ENCODE data around the gene C1QTNF1. TPM values are rescaled to one million over a fixed set of nuclear protein-coding genes. Genes with fewer than 3 reads are reported as not detected.
A peak's percentile ranks its signal among the peaks of the same experiment; 100 is the strongest.

C1QTNF1 gene
- total RNA-seq, 2 donors from 2014 or later, result 10.4 to 12.1 TPM

- Histone ChIP-seq H3K27me3 (no peaks in the 10 kb centered on the region), H3K4me3 (no peak overlapping the region), H3K4me1 (no peaks in the 10 kb centered on the region), H3K27ac (no peak overlapping the region), H3K9me3 (no peaks in the 10 kb centered on the region), H3K9ac (ENCODE audit: low read depth in 2 of 2, low read length in 2 of 2) (no peak overlapping the region), H3K36me3 (no peaks in the 10 kb centered on the region)
- TF ChIP-seq, protein P1, sequence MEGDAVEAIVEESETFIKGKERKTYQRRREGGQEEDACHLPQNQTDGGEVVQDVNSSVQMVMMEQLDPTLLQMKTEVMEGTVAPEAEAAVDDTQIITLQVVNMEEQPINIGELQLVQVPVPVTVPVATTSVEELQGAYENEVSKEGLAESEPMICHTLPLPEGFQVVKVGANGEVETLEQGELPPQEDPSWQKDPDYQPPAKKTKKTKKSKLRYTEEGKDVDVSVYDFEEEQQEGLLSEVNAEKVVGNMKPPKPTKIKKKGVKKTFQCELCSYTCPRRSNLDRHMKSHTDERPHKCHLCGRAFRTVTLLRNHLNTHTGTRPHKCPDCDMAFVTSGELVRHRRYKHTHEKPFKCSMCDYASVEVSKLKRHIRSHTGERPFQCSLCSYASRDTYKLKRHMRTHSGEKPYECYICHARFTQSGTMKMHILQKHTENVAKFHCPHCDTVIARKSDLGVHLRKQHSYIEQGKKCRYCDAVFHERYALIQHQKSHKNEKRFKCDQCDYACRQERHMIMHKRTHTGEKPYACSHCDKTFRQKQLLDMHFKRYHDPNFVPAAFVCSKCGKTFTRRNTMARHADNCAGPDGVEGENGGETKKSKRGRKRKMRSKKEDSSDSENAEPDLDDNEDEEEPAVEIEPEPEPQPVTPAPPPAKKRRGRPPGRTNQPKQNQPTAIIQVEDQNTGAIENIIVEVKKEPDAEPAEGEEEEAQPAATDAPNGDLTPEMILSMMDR (IDR thresholded peaks at IDR 0.05), result no peak
- intact Hi-C loops (cut with DNase I), result no loop called here
- no peak for DNase-seq
Observed at GRCh38 chr17:79034931-79035485, 11.0 kb downstream of the C1QTNF1 start.

DNA sequence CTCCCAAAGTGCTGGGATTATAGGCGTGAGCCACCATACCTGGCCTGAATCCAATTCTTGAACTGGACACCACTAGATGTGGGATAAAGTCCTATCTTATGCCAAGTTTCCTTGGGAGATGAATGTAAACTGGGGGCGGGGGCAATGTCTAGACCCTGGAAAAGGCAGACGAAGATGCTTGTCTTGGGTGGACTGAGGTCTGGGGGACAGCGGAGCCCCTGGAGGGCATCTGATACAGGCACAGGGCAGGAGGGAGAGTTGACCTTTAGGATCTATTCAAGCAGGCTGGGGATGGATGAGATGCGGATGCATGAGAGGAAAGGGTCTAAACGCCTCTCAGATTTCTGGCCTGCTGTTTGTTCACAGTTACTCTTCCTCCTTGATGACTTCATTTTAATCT, 11.7 kb downstream of the C1QTNF1 start:
- no peak overlapping the region for H3K27ac ChIP-seq
- no peaks in the 10 kb centered on the region for H3K9me3 ChIP-seq
- intact Hi-C loops (cut with DNase I), result no loop called here
- DNase-seq, result no peak
- no peaks in the 10 kb centered on the region for H3K27me3 ChIP-seq
- no peak overlapping the region for H3K4me3 ChIP-seq
- H3K9ac ChIP-seq (ENCODE audit: low read depth in 2 of 2, low read length in 2 of 2), result no peak overlapping the region
- H3K4me1 ChIP-seq, result no peaks in the 10 kb centered on the region
- TF ChIP-seq, protein P1 (IDR thresholded peaks at IDR 0.05), result no peak
- no peaks in the 10 kb centered on the region for H3K36me3 ChIP-seq

GRCh38 chr17:79036181-79036580, 12.2 kb downstream of the C1QTNF1 start:
- Histone ChIP-seq H3K9ac (ENCODE audit: low read depth in 2 of 2, low read length in 2 of 2) (no peak overlapping the region), H3K27ac (peak overlapping the region; percentile 4), H3K27me3 (no peaks in the 10 kb centered on the region), H3K4me3 (no peak overlapping the region), H3K36me3 (no peaks in the 10 kb centered on the region), H3K4me1 (no peaks in the 10 kb centered on the region), H3K9me3 (no peaks in the 10 kb centered on the region)
- intact Hi-C loops (cut with DNase I), result no loop called here
- TF ChIP-seq, protein P1 (IDR thresholded peaks at IDR 0.05), result no peak
- no peak for DNase-seq

DNA sequence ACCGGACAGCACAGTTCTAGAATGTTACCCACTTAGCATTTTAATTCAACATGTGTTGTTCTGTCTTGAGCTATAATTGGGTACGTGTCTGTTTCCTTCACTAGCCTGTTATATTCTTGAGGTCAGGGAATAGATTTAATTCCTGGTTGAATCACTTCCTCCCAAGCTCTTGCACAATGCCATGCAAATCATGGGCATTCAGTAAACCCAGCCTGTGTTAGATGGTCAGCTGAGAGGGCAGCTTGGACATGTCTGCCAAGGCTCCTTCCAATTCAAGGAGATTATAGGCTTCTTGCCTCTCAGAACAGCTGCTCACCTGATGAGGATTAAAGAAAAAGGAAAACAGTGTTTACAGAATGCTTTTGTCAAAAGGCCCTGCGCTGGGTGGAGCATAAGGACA, 12.6 kb downstream of the C1QTNF1 start:
- peak overlapping the region; percentile 4 for H3K27ac ChIP-seq
- no peak for DNase-seq
- H3K27me3 ChIP-seq, result no peaks in the 10 kb centered on the region
- no peak overlapping the region for H3K4me3 ChIP-seq
- H3K9ac ChIP-seq (ENCODE audit: low read depth in 2 of 2, low read length in 2 of 2), result no peak overlapping the region
- H3K4me1 ChIP-seq, result no peaks in the 10 kb centered on the region
- TF ChIP-seq, protein P1 (IDR thresholded peaks at IDR 0.05), result no peak
- intact Hi-C loops (cut with DNase I), result no loop called here
- H3K36me3 ChIP-seq, result no peaks in the 10 kb centered on the region
- H3K9me3 ChIP-seq, result no peaks in the 10 kb centered on the region

GRCh38 chr17:79038545-79039135, 14.7 kb downstream of the C1QTNF1 start:
- DNase-seq, result no peak
- Histone ChIP-seq H3K4me1 (no peaks in the 10 kb centered on the region), H3K27ac (no peak overlapping the region), H3K27me3 (no peaks in the 10 kb centered on the region), H3K9me3 (no peaks in the 10 kb centered on the region), H3K9ac (ENCODE audit: low read depth in 2 of 2, low read length in 2 of 2) (no peak overlapping the region), H3K4me3 (no peak overlapping the region), H3K36me3 (no peaks in the 10 kb centered on the region)
- TF ChIP-seq, protein P1 (IDR thresholded peaks at IDR 0.05), result no peak
- intact Hi-C loops (cut with DNase I), result no loop called here
